GM23248 (cell line): Measurements from ENCODE around the gene OBP2A.

Experiments used
- EZH2 ChIP-seq: fragments of 200-600 bp; sonication (generic); IDR thresholded peaks from 2 replicates; pipeline ENCODE4 v1.6.1; 2018; ENCODE audit warnings: antibody characterized with exemption, mild to moderate bottlenecking; ENCODE audit not compliant: insufficient read depth, poor library complexity, severe bottlenecking
- EZH2phosphoT487 ChIP-seq: fragments of 200-600 bp; sonication (generic); IDR thresholded peaks from 2 replicates; pipeline ENCODE4 v1.6.1; 2018; ENCODE audit warnings: antibody characterized with exemption, moderate library complexity, mild to moderate bottlenecking, low read depth; ENCODE audit not compliant: insufficient read depth

- TF ChIP-seq EZH2 (no peak), EZH2phosphoT487 (no peak)
These were observed 46.7 kb downstream of the OBP2A start for GRCh38 chr9:135592625-135593024.
